HuH-7.5 (cell line): ENCODE results near the gene EDNRA.

ENCODE experiments used
- DNase-seq: peaks from one replicate; pipeline ENCODE4 v3.0.0; 2011; ENCODE audit warnings: low spot score

EDNRA gene

DNA sequence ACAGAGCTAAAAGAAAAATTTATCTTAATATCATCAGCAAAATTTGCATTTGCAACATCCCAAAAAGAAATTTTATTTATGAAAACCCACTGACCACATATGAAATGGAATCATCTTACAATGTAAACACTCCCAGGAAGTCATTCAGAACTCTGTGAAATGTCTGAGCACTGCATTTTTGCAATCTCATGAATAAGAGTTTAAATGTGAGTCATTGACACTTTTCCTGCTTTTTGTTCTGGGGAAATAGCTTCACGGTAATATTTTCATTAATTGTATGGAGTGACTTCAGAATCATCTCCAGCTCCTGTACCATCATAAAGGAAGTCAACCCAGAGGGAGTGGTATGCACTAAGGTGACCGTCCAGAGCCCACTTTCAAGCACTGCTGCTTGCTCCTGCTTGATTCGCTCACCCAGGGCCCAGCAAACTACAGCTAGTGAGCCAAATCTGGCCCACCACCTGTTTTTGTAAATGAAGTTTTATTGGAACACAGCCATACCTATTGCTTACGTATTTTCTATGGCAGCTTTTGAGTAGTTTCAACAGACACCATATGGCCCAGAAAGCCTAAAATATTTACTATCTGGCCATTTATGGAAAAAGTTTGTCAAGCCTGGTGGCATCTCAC is 17.2 kb downstream of the EDNRA start:
- DNase-seq = no peak

DNA sequence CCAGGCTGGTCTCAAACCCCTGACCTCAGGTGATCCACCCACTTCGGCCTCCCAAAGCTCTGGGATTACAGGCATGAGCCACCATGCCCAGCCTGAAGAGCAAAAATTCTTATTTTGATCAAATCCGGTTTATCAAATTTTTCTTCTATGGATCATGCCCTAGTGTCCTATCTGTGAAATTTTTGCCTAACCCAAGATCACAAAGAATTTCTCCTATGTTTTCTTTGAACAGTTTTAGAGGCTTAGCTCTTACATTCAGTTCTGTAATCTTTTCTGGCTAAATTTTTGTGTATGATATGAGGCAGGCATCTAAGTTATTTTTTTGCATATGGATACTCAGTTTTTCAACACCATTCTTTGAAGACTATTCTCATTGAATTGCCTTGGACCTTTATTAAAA is 27.4 kb downstream of the EDNRA start:
- DNase-seq = no peak

DNA sequence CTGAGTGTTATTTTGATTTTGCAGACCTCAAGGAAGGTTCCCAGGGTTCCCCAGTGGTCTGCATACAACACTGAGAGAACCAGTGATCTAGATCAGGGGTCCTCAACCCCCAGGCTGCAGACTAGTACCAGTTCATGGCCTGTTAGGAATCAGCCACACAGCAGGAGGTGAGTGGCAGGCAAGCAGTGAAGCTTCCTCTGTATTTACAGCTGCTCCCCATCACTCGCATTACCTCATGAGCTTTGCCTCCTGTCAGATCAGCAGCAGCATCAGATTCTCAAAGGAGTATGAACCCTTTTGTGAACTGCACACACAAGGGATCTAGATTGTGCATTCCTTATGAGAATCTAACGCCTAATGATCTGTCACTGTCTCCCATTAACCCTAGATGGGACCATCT is 28.5 kb downstream of the EDNRA start:
- DNase-seq = no peak

DNA sequence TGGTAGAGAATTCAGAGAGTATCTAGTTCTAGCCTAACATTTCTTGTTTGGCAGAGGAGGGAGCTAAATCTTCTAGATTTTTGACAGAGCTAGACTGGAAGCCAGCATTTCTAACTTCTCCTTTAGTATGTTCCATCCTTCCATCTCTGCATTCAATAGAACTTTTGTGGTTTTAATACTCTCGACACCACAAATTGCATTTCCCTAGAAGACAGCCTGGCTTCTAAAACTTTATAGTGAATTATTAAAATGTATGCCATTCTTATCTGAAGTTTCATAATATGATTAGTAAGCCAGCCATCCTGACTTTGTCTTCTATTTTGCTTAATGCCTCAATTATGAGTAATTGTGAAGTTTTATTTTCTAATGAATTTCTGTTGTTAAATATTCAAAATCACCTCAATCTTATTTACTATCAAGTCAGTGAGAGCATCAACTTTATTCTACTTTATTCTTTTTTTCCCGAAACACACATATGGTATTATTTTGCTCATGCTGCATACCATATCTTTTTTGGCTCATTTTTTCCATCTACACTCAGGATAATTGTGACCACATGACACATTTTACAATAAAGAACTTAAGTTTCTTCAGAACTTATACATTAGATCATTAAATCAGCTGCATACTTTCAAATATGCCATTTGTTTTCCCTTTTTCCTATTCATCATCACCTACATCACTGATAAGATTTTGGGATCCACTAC is 30.2 kb downstream of the EDNRA start:
- DNase-seq = no peak

DNA sequence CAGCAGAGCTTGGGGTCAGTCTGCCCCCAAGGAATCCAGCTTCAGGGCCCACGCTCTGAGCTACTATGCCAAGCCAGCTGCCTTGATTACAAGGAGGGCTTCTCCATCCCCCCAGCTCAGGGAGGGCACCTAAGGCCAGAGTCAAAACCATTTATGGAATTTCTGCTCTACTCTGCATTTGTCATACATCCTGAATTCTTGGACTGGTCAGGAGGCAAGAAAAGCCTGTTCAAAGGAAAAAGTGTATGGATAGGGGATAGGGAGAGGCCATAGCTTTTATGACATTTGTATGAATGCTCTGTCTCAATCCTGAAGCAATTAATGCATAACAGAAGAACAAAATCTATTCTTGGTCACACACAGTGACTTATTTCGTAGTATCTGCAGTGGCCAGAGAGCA is 32.2 kb downstream of the EDNRA start:
- DNase-seq = no peak

DNA sequence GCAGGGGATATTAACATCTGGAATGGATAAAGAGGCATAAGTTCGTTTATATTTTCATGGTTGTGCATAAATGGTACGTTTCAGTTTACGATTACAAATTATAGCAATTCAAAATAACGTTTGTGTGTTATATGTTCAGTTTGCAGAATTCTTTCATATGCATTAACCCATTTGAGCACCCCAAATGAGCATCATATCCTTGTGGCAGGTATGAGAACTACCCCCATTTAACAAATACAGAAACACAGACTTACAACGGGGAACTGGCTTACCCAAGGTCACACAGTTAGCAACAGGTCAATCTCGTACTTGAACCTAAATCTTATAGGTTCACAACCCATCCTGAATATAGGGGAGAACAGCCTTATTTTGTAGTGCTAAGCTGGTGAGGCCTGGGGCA is 33.1 kb downstream of the EDNRA start:
- DNase-seq = no peak

DNA sequence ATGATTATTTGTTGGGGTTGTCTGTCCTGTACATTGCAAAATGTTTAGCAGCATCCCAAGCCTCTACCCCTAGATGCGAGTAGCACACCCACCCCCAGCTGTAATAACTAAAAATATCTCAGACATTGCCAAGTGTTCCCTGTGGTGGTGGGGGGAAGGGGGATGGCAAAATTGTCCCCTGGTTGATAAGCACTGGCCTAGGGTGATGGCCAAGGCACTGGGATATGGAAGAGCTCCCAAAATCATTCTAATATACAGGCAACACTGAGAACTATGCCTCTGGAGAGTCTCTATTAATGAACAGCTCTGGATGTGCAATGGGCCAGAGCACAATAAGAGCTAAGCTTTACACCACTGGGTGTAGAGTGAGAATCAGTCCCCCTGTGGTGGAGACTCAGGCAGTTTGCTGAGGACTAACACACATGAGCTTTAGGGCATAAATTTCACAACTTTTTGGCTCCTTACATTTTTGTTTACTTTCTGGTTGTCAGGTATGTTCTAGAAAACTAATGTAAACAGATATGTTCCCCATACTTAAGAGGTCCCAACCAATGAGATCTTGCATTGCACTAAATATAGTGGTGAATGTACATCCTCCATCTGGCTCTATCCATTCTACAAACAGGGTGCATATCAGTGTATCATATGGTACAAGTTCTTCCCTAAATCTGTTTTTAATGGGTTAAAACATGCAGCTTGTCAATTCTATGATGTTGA is 34.5 kb downstream of the EDNRA start:
- no peak for DNase-seq

DNA sequence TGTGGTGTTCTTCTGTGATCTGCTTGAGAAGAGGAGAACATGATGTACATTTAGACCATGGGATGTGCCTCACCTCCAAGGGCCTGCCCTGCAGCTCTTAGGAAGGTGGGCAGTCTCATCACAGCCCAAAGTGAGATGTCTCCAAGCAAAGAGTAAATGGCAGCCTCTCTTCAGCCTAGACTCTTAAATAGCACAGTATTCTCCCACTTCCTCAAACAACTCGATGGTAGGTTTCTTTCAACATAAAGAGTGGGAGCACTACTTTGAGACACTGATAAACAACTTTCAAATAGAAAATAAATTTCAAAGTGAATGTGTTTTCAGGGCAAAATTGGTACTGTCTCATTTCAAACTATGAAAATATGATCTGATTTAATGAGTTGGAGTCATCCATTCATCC is 35.2 kb downstream of the EDNRA start:
- no peak for DNase-seq

DNA sequence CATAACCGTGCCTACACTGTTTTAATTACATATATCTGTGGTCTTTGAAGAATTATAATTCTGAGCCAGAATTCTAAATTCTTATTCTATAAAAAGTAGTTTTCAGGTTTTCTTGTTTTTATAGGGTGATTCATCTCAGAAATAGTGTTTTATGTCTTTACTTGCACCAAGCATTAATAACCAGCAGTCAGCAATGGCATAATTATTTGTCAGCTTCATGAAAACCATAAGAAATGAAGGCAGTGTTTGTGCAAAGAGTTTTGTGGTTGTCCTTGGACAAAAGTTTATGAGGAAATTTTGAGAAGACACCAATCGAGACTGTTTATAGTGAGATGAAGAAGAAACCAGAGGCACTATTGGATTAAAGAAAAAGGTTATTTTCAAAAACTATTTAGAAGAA is 37.2 kb downstream of the EDNRA start:
- DNase-seq = no peak

DNA sequence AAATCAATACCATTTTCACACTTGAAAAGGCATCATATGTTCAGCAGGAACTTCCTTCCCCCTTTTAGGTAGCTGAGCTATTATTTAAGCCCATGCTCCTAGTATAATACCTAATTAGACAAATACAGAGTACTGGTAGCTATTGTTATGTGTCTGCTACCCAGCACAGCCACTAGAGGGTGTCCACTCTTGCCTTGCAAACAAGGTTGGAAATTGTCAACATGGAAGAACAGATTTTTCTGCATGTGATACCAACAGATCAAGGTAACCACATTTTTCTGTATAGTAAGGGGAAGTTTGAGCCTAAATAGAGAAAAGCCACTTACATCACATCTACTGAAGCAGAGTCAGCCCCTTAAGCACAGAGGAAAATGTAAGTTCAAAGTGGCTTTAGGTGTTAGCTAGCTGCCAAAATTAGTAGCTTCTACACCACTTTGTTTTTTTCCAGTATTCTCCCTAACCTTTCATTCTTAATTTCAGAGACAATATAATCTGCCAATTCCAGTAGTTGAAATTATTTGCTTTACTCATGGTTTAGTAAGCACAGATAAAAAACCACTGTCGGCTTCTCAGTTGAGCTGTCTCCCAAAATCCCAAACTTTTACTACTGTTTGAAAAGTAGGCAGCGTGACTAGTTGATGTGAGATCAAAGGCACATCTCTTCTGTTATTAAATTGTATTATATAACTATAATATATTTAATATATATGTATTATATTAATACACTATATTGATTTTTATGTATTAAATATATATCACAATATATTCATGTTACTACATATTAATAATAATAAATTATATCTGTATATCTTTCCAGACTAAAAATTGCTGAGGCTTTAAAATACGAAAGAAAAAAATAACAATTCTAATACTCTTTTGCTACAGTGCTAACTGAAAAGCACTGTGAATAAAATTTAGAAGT is 38.2 kb downstream of the EDNRA start:
- DNase-seq = peak; percentile 29

DNA sequence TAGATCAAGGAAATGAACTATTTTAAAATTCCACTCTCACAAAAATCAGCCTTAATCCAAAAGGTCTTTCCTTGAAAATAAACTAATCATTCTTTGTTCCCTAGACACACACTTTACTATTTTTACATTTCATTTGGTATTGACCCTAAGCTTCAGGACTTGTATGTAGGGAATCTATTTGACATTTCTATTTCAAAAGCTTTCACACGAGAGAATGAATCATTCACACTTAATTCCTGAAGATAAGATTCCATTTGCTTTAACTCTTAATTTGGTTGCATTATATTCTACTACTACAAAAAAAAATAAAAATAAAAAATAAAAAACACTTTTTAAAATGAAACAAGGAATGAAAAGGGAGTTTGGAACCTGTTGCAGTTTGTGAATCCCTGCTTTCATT is 43.7 kb downstream of the EDNRA start:
- no peak for DNase-seq

DNA sequence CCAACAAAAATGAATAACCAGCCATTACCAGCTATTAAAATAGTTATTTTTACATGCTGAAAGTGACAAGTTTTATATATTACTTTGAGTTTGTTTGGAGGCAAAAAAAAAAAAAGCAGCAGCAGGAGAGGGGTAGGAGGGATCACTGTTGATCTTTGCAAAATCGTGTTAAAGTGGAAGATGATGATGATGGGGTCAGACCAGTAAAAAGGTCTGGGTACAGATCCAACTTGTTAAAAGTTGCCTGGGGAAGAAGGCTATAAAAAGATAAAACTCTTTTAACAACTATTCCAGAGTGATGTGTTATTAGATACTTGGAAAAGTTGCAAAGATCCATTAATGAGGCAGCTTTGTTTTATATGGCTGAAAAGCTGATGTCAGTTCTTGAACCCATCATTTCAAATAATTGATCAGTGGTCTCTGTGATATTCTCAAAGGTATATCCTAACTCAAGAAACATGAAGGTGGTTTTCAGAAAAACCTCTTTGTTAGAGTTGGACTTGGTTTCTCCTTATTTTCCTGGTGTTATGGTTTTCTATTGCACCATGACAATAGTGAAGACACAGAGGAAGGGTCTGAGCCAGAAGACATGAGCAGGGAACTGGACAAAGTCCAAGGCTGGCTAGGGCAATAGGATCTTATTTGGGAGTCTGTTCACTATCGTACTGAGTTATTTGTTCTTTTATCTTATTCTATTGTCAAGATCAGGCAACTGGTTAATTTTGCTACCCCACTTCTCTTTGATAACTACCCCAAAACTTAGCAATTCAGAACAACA is 44.8 kb downstream of the EDNRA start:
- no peak for DNase-seq

DNA sequence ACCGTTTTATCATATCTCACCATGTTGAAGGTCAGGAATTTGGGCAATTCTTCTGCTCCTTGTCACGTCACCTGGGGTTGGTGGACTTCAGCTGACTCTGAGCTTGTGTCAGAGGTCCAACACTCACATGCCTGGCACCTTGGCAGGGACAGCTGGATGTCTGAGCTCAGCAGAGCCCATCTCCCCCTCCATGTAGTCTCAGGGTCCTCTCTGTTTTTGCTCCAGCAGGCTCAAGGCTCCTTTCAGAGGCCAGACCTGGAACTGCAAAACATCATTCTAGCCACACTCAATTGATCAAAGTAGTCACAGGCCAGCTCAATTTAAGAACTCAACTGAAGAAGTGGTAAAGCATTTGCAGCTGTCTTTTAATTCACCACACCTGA is 45.4 kb downstream of the EDNRA start:
- no peak for DNase-seq

DNA sequence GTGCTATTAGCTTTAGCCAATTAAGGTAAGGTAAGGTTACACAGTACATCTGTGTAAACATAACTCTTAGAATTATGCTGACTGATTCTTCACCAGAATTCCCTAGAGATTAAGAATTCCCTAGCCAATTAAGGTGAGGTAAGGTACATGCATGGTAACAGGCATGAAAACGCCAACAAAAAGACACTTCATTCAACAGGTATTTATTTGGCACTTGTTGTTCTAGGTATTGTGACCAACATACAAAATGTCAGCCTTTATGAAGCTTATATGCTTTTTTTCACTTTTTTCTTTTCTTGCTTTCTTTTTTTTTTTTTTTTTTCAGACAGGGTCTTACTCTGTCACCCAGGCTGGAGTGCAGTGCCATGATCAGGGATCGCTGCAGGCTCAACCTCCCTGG is 47.2 kb downstream of the EDNRA start:
- DNase-seq = no peak

DNA sequence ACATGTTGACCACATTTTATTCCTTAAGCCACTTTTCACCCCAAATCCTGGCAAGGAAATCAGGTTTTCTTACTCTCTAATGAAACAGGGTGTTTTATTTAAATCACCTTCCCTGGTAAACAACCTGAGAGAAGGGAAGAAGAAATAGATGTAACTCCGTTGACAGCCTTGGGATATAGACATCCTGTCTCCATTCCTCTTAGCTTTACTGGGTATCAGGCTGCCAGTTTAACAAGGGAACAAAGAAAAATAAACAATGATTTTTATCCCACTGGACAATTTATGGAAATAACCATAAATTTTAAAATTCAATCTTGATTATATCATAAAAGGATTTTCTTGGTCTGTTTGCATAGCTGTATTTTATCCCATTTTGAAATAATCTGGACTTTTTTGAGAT is 49.2 kb downstream of the EDNRA start:
- DNase-seq = no peak

DNA sequence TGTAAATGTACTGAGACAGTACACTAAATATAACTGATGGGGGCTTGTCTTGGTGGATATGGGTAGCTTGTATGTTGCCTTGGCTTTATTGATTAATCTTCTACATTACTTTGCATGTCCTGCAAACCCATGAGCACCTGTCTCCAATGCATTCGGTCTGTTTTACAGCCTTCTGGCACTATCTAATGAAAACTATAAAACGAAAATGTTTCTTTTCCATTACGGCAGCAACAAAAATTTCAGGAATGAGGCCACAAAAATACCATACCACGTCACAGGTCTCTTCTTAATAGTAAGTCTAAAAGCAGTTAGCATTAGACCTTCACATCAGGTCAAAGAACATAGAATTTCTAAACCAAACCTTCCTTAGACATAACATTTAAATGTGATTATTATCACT is 49.8 kb downstream of the EDNRA start:
- no peak for DNase-seq

DNA sequence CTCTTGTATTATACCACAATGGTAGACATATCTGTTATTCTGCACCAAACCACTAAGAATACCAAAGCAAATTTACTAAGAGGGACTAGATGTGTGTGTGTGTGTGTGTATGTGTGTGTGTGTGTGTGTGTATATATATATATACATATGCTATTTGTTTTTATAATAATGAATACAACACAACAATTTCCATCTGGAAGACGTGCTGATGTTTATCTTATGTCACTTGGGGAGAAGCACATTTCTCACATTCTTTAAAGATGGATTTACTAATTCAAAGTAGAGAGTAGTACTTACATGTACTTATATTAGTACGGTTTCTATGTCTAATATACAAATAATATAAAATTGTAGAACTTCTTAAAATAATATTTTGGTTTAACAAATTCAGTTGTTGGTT is 52.0 kb downstream of the EDNRA start:
- no peak for DNase-seq

DNA sequence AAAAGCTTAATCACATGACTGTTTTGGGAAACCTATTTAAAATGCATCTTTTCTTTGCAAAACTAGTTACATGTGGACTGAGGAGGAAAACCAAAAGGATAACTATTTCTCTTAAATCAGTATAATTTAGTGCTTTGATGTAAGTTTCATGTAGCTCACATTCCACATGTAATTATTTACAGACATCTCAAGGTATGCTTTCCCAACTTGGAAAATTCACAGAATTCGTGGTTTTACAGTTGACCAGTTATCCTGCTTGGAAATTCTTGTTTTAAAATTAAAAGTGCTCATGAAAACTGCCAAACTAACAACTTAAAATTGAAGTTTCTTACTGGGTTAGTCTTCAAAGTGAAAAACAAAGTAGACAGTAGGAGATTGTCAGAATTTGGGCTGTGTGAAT is 52.4 kb downstream of the EDNRA start:
- DNase-seq = no peak

DNA sequence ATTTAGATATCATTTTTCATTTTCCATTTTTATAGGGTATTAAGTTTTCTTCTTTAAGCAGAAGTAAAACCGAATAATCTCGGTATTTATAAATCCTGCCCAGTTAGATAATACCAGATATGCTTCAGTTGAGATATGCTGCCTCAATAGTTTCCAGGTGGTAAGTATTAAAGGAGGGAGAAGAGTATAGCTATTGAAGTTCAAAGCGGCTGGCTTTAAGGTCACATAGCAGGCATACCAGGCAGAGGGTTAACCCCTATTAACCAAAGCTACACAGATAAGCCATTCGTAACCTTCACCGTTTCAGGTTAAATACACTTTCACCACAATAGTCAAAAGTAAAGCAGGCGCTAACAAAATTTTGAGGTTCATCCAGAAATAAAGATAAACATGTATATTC is 54.2 kb downstream of the EDNRA start:
- no peak for DNase-seq

DNA sequence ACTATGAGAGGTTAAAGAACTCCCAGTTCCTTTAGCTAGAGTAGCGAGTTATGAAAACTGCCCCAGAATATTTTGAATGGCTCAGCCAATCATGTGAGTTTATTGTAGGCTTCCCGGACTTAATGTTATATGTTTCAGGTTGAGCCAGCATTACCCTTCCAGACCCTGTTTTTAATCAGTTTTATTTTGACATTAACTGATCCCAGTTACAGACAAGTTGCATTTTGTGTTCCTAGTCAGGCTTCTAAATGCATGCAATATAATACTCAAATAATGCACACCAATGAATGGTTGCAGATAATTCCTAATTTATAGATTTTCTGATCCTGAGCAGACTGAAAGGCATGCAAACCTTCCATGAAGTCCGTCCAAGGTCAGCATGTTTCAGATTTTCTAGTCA is 57.8 kb downstream of the EDNRA start:
- no peak for DNase-seq

DNA sequence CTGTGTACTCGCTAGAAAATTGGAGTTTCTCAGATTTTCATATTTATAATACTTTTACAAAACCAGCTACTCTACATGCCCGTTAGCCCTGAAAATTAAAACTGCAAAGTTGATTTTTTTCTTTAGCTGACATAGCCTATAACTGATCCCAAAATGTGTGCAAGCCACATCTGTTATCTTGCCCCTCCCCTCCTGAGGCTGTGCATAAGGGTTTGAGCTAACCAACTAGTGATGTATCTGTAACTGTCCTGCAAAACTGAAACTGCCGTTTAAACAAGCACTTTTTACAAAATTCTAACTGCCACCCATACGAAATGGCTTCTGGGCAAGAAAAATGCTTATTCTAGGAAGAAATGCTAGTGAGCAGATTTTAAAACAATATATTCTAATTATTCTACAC is 59.1 kb downstream of the EDNRA start:
- no peak for DNase-seq
